DND-41 (cell line): ENCODE data around the gene CIRBP.

ENCODE experiments used
- EZH2 ChIP-seq: IDR thresholded peaks from 3 replicates; pipeline ENCODE4 v1.6.1; 2012; ENCODE audit warnings: borderline replicate concordance, low read depth, mild to moderate bottlenecking, moderate library complexity, low read length, inconsistent platforms; ENCODE audit not compliant: severe bottlenecking
- TF ChIP-seq, protein P1 (sequence below): IDR thresholded peaks from 2 replicates; pipeline ENCODE4 v1.5.1; 2012; ENCODE audit warnings: borderline replicate concordance, low read length, moderate library complexity, mild to moderate bottlenecking; ENCODE audit not compliant: poor library complexity, severe bottlenecking; ENCODE audit errors: extremely low read depth

- TF ChIP-seq, protein P1, sequence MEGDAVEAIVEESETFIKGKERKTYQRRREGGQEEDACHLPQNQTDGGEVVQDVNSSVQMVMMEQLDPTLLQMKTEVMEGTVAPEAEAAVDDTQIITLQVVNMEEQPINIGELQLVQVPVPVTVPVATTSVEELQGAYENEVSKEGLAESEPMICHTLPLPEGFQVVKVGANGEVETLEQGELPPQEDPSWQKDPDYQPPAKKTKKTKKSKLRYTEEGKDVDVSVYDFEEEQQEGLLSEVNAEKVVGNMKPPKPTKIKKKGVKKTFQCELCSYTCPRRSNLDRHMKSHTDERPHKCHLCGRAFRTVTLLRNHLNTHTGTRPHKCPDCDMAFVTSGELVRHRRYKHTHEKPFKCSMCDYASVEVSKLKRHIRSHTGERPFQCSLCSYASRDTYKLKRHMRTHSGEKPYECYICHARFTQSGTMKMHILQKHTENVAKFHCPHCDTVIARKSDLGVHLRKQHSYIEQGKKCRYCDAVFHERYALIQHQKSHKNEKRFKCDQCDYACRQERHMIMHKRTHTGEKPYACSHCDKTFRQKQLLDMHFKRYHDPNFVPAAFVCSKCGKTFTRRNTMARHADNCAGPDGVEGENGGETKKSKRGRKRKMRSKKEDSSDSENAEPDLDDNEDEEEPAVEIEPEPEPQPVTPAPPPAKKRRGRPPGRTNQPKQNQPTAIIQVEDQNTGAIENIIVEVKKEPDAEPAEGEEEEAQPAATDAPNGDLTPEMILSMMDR = no peak
- no peak for TF ChIP-seq EZH2
Observed at GRCh38 chr19:1317274-1318003, 48.3 kb downstream of the CIRBP start.
